Spleen (tissue), 7 donors: ENCODE measurements around the gene NUP214.

Experiments used
- CTCF ChIP-seq, 11 experiments: fragments of 200-600 bp in 7 of 11; fragments of 450-650 bp in 4 of 11; sonication (generic) in 4 of 11; IDR thresholded peaks in 8 of 11; conservative IDR thresholded peaks in 3 of 11; 1 replicate in 7 of 11; 2 replicates in 4 of 11; pipeline versions ENCODE4 v1.4.0 to v1.8.0; 2016 to 2021; ENCODE audit warnings: antibody characterized with exemption in 11 of 11, inconsistent platforms in 4 of 11, mild to moderate bottlenecking in 1 of 11
- POLR2A ChIP-seq, 3 donors: fragments of 450-650 bp; IDR thresholded peaks; one replicate each; pipeline ENCODE4 v1.5.1; 2017; ENCODE audit warnings: antibody characterized with exemption in 3 of 3, mild to moderate bottlenecking in 1 of 3
- POLR2AphosphoS5 ChIP-seq, 3 donors: sonication (generic); formaldehyde crosslinking; IDR thresholded peaks; one replicate each; pipeline ENCODE4 v1.5.1; 2017; ENCODE audit warnings: antibody characterized with exemption in 3 of 3
- donor health status: DM: no; HTN: no; CAD: no; lungs with moderate emphysema.
- donor health status: DM: no; HTN: no; CAD: no.
- donor health status: DM: no; HTN: no; CAD: no.

GRCh38 chr9:131194762-131195161 is 69.4 kb downstream of the NUP214 start:
- no peak for TF ChIP-seq POLR2AphosphoS5 (IDR thresholded peaks at IDR 0.05)
- no peak for TF ChIP-seq CTCF (IDR thresholded peaks at IDR 0.05 in 8 of 11, conservative IDR thresholded peaks at IDR 0.05 in 3 of 11)
- TF ChIP-seq POLR2A (IDR thresholded peaks at IDR 0.05): no peak
